ENCODE measurements around the gene CRX.
"Not testable (repeated sequence)": the region's sequence is repeated elsewhere in the genome, so short reads cannot be mapped to it uniquely, and the experiment has no call there.

- not testable (repeated sequence) for TF ChIP-seq EZH2 (IDR thresholded peaks at IDR 0.05; ENCODE audit: low read length, missing control alignments); CTCF (conservative IDR thresholded peaks at IDR 0.05 in 1 of 2, IDR thresholded peaks at IDR 0.05 in 1 of 2; ENCODE audit: low read depth in 1 of 2, low read length in 2 of 2)
Observed at GRCh38 chr19:47816270-47816669, 5.5 kb upstream of the CRX start.
